K562 (cell line): Measurements from ENCODE around the gene IL20. TPM values are rescaled to one million over a fixed set of nuclear protein-coding genes. Genes with fewer than 3 reads are reported as not detected.

Experiments used
- ATAC-seq: fragments of 200-7000 bp; cut with Tn5 transposase; 3 replicates; pipeline ENCODE4 v1.9.1; 2020; ENCODE audit warnings: moderate library complexity
- BruUV-seq: library from RNA; stranded (reverse); fragments of 400-500 nt; replicated peaks from 2 replicates; lab custom pipeline; 2021; lab: Mats Ljungman, UMichigan
- CTCF ChIA-PET: fragments of 300-600 bp; formaldehyde crosslinking; extraction: SDS; loops from one replicate; lab custom pipeline; 2021; ENCODE audit warnings: low intra/inter-chr PET ratio; lab: Yijun Ruan, JAX
- POLR2A ChIA-PET: fragments of 300-600, 350-650 bp; sonication (Branson Sonifier 250); formaldehyde crosslinking; extraction: SDS; loops from one replicate; lab custom pipeline; 2021; ENCODE audit warnings: antibody characterized with exemption, inconsistent platforms; lab: Yijun Ruan, JAX
- DNase-seq, 4 experiments: peaks; one replicate each; pipeline versions ENCODE4 v3.0.0 to v3.0.0-alpha.2; 2011 to 2018; ENCODE audit warnings: low spot score in 3 of 4, mixed read lengths in 3 of 4; ENCODE audit errors: extremely low read depth in 1 of 4
- FAIRE-seq: peaks from 2 replicates; lab custom pipeline; 2011; peaks lifted over from hg19 to GRCh38; lab: Jason Lieb, UNC
- H2AFZ ChIP-seq: 2 replicates; pipeline ENCODE4 v1.6.0; 2011; ENCODE audit warnings: low read depth, low read length, control low read depth, inconsistent platforms
- H3K27ac ChIP-seq: fragments of 200-600 bp; 3 replicates; pipeline ENCODE4 v1.8.0; 2011; ENCODE audit warnings: low read depth, mild to moderate bottlenecking, control low read depth, inconsistent platforms, low read length, moderate library complexity, mixed read lengths; ENCODE audit errors: extremely low read depth
- H3K27me3 ChIP-seq, 2 experiments: fragments of 300-600 bp in 1 of 2; 2 replicates in 1 of 2; 3 replicates in 1 of 2; pipeline versions ENCODE4 v1.6.0 to v1.8.0; 2011; ENCODE audit warnings: inconsistent platforms in 2 of 2, low read length in 2 of 2, mild to moderate bottlenecking in 1 of 2, mixed read lengths in 1 of 2, moderate library complexity in 1 of 2; ENCODE audit not compliant: control insufficient read depth in 2 of 2, insufficient read depth in 2 of 2
- H3K36me3 ChIP-seq: fragments of 300-600 bp; 3 replicates; pipeline ENCODE4 v1.8.0; 2011; ENCODE audit warnings: mild to moderate bottlenecking, low read length, inconsistent platforms; ENCODE audit not compliant: control insufficient read depth, insufficient read depth
- H3K4me1 ChIP-seq, 2 experiments: fragments of 200-600 bp in 1 of 2; replicated peaks in 1 of 2; 2 replicates in 1 of 2; 3 replicates in 1 of 2; pipeline versions ENCODE4 v1.5.1 to v1.8.0; 2011; ENCODE audit warnings: inconsistent platforms in 2 of 2, low read length in 2 of 2, mild to moderate bottlenecking in 1 of 2, mixed read lengths in 1 of 2, moderate library complexity in 1 of 2; ENCODE audit not compliant: control insufficient read depth in 2 of 2, insufficient read depth in 2 of 2
- H3K4me2 ChIP-seq: 2 replicates; pipeline ENCODE4 v1.6.1; 2011; ENCODE audit warnings: low read length, control low read depth, inconsistent platforms, mixed read lengths; ENCODE audit not compliant: insufficient read depth
- H3K4me3 ChIP-seq: fragments of 200-600 bp; sonication (generic), shearing (Covaris generic); 2 replicates; pipeline ENCODE4 v1.5.1; 2016; ENCODE audit warnings: control low read depth, inconsistent platforms
- H3K79me2 ChIP-seq: fragments of 200-600 bp; 3 replicates; pipeline ENCODE4 v1.8.0; 2011; ENCODE audit warnings: low read length, inconsistent platforms; ENCODE audit not compliant: control insufficient read depth, insufficient read depth
- H3K9ac ChIP-seq, 2 experiments: 2 replicates each; pipeline versions ENCODE4 v1.6.0 to v1.6.1; 2011; ENCODE audit warnings: low read depth in 2 of 2, low read length in 2 of 2, control low read depth in 1 of 2, inconsistent platforms in 1 of 2, mild to moderate bottlenecking in 1 of 2, mixed read lengths in 1 of 2; ENCODE audit not compliant: insufficient read depth in 1 of 2
- H3K9me1 ChIP-seq: one replicate; pipeline ENCODE4 v1.6.0; 2011; ENCODE audit warnings: inconsistent platforms, mild to moderate bottlenecking, low read length, moderate library complexity; ENCODE audit not compliant: control insufficient read depth, insufficient read depth
- H3K9me3 ChIP-seq: replicated peaks from 2 replicates; pipeline ENCODE4 v1.5.1; 2011; ENCODE audit warnings: low read depth, low read length, inconsistent platforms; ENCODE audit not compliant: control insufficient read depth, insufficient read depth
- H4K20me1 ChIP-seq: replicated peaks from 2 replicates; pipeline ENCODE4 v1.6.1; 2011; ENCODE audit warnings: low read length, inconsistent platforms, mixed read lengths; ENCODE audit not compliant: control insufficient read depth, insufficient read depth
- ASH1L ChIP-seq: fragments of 450-650 bp; IDR thresholded peaks from 2 replicates; pipeline ENCODE4 v1.6.1; 2018; ENCODE audit warnings: borderline replicate concordance, mild to moderate bottlenecking, low read depth; ENCODE audit not compliant: partially characterized antibody
- CEBPB ChIP-seq: fragments of 450-650 bp; IDR thresholded peaks from 2 replicates; pipeline ENCODE4 v1.6.1; 2016; ENCODE audit warnings: missing genetic modification characterization, missing compliant biosample characterization
- CEBPG ChIP-seq, 3 experiments: fragments of 200-800 bp in 1 of 3; sonication (Bioruptor generic) in 1 of 3; sonication (generic) in 1 of 3; formaldehyde crosslinking in 1 of 3; IDR thresholded peaks in 2 of 3; conservative IDR thresholded peaks in 1 of 3; 2 replicates each; pipeline versions ENCODE4 v1.6.1 to v1.8.0; 2016 to 2022; ENCODE audit warnings: missing compliant biosample characterization in 2 of 3, missing genetic modification characterization in 2 of 3, mild to moderate bottlenecking in 1 of 3, missing genetic modification reagents in 1 of 3
- CREB1 ChIP-seq, 2 experiments: sonication (generic) in 1 of 2; formaldehyde crosslinking in 1 of 2; IDR thresholded peaks; 2 replicates each; pipeline versions ENCODE4 v1.6.1 to v1.8.0; 2012 to 2022; ENCODE audit warnings: inconsistent platforms in 1 of 2, mild to moderate bottlenecking in 1 of 2, missing genetic modification reagents in 1 of 2, moderate library complexity in 1 of 2
- HMGN3 ChIP-seq: IDR thresholded peaks from 2 replicates; pipeline ENCODE4 v1.6.1; 2011; ENCODE audit warnings: borderline replicate concordance, low read depth, mild to moderate bottlenecking, mixed read lengths, low read length; ENCODE audit not compliant: insufficient read length; ENCODE audit errors: extremely low read depth
- U2AF1 ChIP-seq: fragments of 200-400 bp; formaldehyde crosslinking; optimal IDR thresholded peaks from 2 replicates; pipeline ENCODE3; 2017; ENCODE audit warnings: mild to moderate bottlenecking, low read depth, low read length, moderate library complexity
- WGBS: fragments of 100-300 bp; shearing (Covaris generic); methylation state at CpG from one replicate; pipeline ENCODE4 v1.1.6; 2016; ENCODE audit warnings: low coverage, mixed read lengths; ENCODE audit not compliant: insufficient coverage; ENCODE audit errors: missing lambda C conversion rate; 5-methylcytosine and 5-hydroxymethylcytosine counted together
- in situ Hi-C: fragments of 300-500 bp; cut with MboI; formaldehyde crosslinking; loops from 4 replicates; pipeline ENCODE4 v1.15.0; 2018; ENCODE audit warnings: inconsistent platforms, mixed read lengths
- intact Hi-C: fragments of 100-400 bp; cut with micrococcal nuclease; formaldehyde crosslinking; loops from 2 replicates; pipeline ENCODE4 v1.14.2; 2022
- polyA plus RNA-seq, 8 experiments: library from polyadenylated mRNA; depleted of rRNA in 4 of 8; stranded (reverse) in 5 of 8; unstranded in 3 of 8; fragments of >200 nt; fragmentation: Nextera tagmentation in 2 of 8; fragmentation: Illumina TruSeq in 1 of 8; extraction: Ambion mirVana in 2 of 8; extraction: Trizol in 1 of 8; gene quantifications; 2 replicates each; pipeline versions ENCODE4 v1.2.1 to v1.2.3, GENCODE V29; 2011 to 2014; ENCODE audit warnings: inconsistent platforms in 1 of 8, missing spikeins in 1 of 8
- total RNA-seq, 7 experiments: library from RNA; depleted of rRNA in 6 of 7; stranded (reverse); fragments of >200 nt in 6 of 7; fragmentation: Illumina TruSeq in 2 of 7; extraction: Trizol in 2 of 7; gene quantifications; 2 replicates each; pipeline versions ENCODE4 v1.2.1 to v1.2.3, GENCODE V29; 2011 to 2021; ENCODE audit warnings: low replicate concordance in 1 of 7
- TF ChIP-seq, protein P1 (sequence below): fragments of 250-450 bp; sonication (Bioruptor Pico); IDR thresholded peaks from 2 replicates; pipeline ENCODE4 v1.5.0; 2020; ENCODE audit warnings: mild to moderate bottlenecking
- TF ChIP-seq, protein P2 (sequence below): fragments of 450-650 bp; formaldehyde crosslinking; IDR thresholded peaks from 2 replicates; pipeline ENCODE4 v1.4.0; 2020; ENCODE audit warnings: mild to moderate bottlenecking, mixed read lengths

IL20 gene
- total and polyA plus RNA-seq, 9 of the 15 experiments (the other 6 are each of a cell fraction or from before 2014, with no cell fraction given): not detected

DNA sequence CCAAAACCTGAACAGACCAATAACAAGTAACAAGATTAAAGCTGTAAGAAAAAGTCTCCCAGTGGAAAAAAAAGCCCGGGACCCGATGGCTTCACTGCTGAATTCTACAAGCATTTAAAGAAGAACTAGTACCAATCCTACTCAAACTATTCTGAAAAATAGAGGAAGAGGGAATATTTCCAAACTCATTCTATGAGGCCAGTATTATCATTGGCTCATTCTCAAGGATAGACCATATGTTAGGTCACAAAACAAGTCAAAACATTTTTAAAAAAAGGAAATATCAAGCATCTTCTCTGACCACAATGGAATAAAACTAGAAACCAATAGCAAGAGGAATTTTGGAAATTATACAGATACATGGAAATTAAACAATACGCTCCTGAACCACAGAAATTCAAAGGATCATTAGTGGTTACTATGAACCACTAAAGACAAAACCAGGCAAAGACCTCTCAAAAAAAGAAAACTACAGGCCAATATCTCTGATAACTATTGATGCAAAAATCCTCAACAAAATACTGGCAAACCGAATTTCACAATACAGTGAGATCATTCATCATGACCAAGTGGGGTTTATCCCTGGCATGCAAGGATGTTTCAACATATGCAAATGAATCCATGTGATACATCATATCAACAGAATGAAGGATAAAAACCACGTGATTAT is 13.9 kb upstream of the IL20 start:
- Histone ChIP-seq H3K9me1 (no peaks in the 10 kb centered on the region), H3K9me3 (no peaks in the 10 kb centered on the region), H4K20me1 (no peaks in the 10 kb centered on the region), H3K36me3 (no peaks in the 10 kb centered on the region), H3K27me3 (peaks cover 0 to 9% of the 10 kb centered on the region in 2 experiments; a peak in 3 of 5 replicates), H3K4me3 (no peak overlapping the region), H3K9ac (no peak overlapping the region), H3K4me2 (no peak overlapping the region), H3K4me1 (peaks cover 18 to 19% of the 10 kb centered on the region in 2 experiments; a peak in 4 of 5 replicates), H2AFZ (no peak overlapping the region), H3K27ac (no peak overlapping the region), H3K79me2 (no peaks in the 10 kb centered on the region)
- CTCF ChIA-PET: interaction anchor here (0.7 kb wide), 1 partner anchor 137 kb away, joined by 3 read pairs; no protein-coding TSS in a partner anchor
- POLR2A ChIA-PET: no interaction called here
- intact Hi-C loops: no loop called here
- in situ Hi-C loops: no loop called here
- 19% methylated on average over 5 of the region's 5 CpGs for WGBS
- DNase-seq: no peak
- BruUV-seq: no TSS peak
- no peak for ATAC-seq
- FAIRE-seq: no peak
- TF ChIP-seq CREB1 (IDR thresholded peaks at IDR 0.05): no peak
- TF ChIP-seq CREB1 (CRISPR knock-in tag; IDR thresholded peaks at IDR 0.05): no peak
- TF ChIP-seq, protein P1, sequence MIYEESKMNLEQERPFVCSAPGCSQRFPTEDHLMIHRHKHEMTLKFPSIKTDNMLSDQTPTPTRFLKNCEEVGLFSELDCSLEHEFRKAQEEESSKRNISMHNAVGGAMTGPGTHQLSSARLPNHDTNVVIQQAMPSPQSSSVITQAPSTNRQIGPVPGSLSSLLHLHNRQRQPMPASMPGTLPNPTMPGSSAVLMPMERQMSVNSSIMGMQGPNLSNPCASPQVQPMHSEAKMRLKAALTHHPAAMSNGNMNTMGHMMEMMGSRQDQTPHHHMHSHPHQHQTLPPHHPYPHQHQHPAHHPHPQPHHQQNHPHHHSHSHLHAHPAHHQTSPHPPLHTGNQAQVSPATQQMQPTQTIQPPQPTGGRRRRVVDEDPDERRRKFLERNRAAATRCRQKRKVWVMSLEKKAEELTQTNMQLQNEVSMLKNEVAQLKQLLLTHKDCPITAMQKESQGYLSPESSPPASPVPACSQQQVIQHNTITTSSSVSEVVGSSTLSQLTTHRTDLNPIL: no peak
- peak; percentile 48; the same call in 1 of the 2 replicates for TF ChIP-seq CEBPB
- no peak for TF ChIP-seq HMGN3
- no peak for TF ChIP-seq ASH1L
- TF ChIP-seq, protein P2, sequence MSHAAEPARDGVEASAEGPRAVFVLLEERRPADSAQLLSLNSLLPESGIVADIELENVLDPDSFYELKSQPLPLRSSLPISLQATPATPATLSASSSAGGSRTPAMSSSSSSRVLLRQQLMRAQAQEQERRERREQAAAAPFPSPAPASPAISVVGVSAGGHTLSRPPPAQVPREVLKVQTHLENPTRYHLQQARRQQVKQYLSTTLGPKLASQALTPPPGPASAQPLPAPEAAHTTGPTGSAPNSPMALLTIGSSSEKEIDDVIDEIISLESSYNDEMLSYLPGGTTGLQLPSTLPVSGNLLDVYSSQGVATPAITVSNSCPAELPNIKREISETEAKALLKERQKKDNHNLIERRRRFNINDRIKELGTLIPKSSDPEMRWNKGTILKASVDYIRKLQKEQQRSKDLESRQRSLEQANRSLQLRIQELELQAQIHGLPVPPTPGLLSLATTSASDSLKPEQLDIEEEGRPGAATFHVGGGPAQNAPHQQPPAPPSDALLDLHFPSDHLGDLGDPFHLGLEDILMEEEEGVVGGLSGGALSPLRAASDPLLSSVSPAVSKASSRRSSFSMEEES (CRISPR knock-in tag): peak; percentile 32; the same call in 1 of the 2 replicates
- no peak for TF ChIP-seq U2AF1
- TF ChIP-seq CEBPG (CRISPR knock-in tag; IDR thresholded peaks at IDR 0.05): no peak
- peak in 1 of 2 experiments; percentile 25; a peak in 1 of 4 replicates for TF ChIP-seq CEBPG (tag; conservative IDR thresholded peaks at IDR 0.05 in 1 of 2, IDR thresholded peaks at IDR 0.05 in 1 of 2)
